Endothelial cell of umbilical vein (primary cell): ENCODE data around the gene FKBP14. TPM values are rescaled to one million over a fixed set of nuclear protein-coding genes. Genes with fewer than 3 reads are reported as not detected.

Experiments
- BruUV-seq: library from RNA; stranded (reverse); fragments of 400-500 nt; replicated peaks from 2 replicates; lab custom pipeline; 2021; lab: Mats Ljungman, UMichigan
- CTCF ChIA-PET: fragments of 300-600, 350-600 bp; sonication (Branson Sonifier 250); formaldehyde crosslinking; loops from one replicate; lab custom pipeline; 2021; ENCODE audit warnings: antibody characterized with exemption, inconsistent platforms; lab: Charles Lee
- POLR2A ChIA-PET: fragments of 300-600, 350-600 bp; sonication (Branson Sonifier 250); formaldehyde crosslinking; loops from one replicate; lab custom pipeline; 2021; ENCODE audit warnings: antibody characterized with exemption, inconsistent platforms; lab: Charles Lee
- DNase-seq: peaks from one replicate; pipeline ENCODE4 v3.0.0-alpha.2; 2011; ENCODE audit warnings: low read depth, low spot score
- FAIRE-seq: peaks from 2 replicates; lab custom pipeline; 2011; peaks lifted over from hg19 to GRCh38; lab: Jason Lieb, UNC
- H2AFZ ChIP-seq: 2 replicates; pipeline ENCODE4 v1.6.0; 2012; ENCODE audit warnings: low read depth, low read length, control low read depth, inconsistent platforms
- H3K27ac ChIP-seq: 2 replicates; pipeline ENCODE4 v1.5.1; 2011; ENCODE audit warnings: low read depth, mild to moderate bottlenecking, control low read depth, low read length, moderate library complexity; ENCODE audit not compliant: insufficient read depth
- H3K27me3 ChIP-seq, 2 experiments: 2 replicates each; pipeline versions ENCODE4 v1.6.0 to v1.6.1; 2011; ENCODE audit warnings: low read length in 2 of 2, mixed read lengths in 1 of 2; ENCODE audit not compliant: control insufficient read depth in 2 of 2, insufficient read depth in 2 of 2
- H3K36me3 ChIP-seq, 2 experiments: 2 replicates in 1 of 2; 3 replicates in 1 of 2; pipeline ENCODE4 v1.5.1; 2011; ENCODE audit warnings: low read length in 2 of 2, mild to moderate bottlenecking in 1 of 2, moderate library complexity in 1 of 2; ENCODE audit not compliant: control insufficient read depth in 2 of 2, insufficient read depth in 2 of 2; ENCODE audit errors: extremely low read depth in 1 of 2
- H3K4me1 ChIP-seq: 3 replicates; pipeline ENCODE4 v1.5.1; 2011; ENCODE audit warnings: mild to moderate bottlenecking, low read length; ENCODE audit not compliant: control insufficient read depth, insufficient read depth; ENCODE audit errors: extremely low read depth
- H3K4me2 ChIP-seq: 2 replicates; pipeline ENCODE4 v1.6.1; 2011; ENCODE audit warnings: low read length, control low read depth, mixed read lengths; ENCODE audit not compliant: insufficient read depth
- H3K4me3 ChIP-seq, 3 experiments: fragments of 200-600 bp in 1 of 3; sonication (generic), shearing (Covaris generic) in 1 of 3; replicated peaks in 1 of 3; 2 replicates each; pipeline ENCODE4 v1.5.1; 2011 to 2016; ENCODE audit warnings: control low read depth in 3 of 3, low read length in 3 of 3, mild to moderate bottlenecking in 2 of 3, inconsistent platforms in 1 of 3, low read depth in 1 of 3, moderate library complexity in 1 of 3; ENCODE audit not compliant: insufficient read depth in 1 of 3
- H3K79me2 ChIP-seq: 2 replicates; pipeline ENCODE4 v1.6.0; 2012; ENCODE audit warnings: low read length, inconsistent platforms; ENCODE audit not compliant: control insufficient read depth, insufficient read depth
- H3K9ac ChIP-seq: replicated peaks from 2 replicates; pipeline ENCODE3; 2011; ENCODE audit warnings: low read length, control low read depth; ENCODE audit not compliant: insufficient read depth; ENCODE audit errors: extremely low read depth
- H3K9me1 ChIP-seq: replicated peaks from 3 replicates; pipeline ENCODE4 v1.6.0; 2011; ENCODE audit warnings: mild to moderate bottlenecking, low read length; ENCODE audit not compliant: control insufficient read depth, insufficient read depth; ENCODE audit errors: extremely low read depth
- H3K9me3 ChIP-seq: replicated peaks from 2 replicates; pipeline ENCODE4 v1.5.1; 2012; ENCODE audit warnings: low read length, inconsistent platforms; ENCODE audit not compliant: control insufficient read depth, insufficient read depth
- H4K20me1 ChIP-seq: replicated peaks from 2 replicates; pipeline ENCODE3; 2011; ENCODE audit warnings: mild to moderate bottlenecking, low read length; ENCODE audit not compliant: control insufficient read depth, insufficient read depth; ENCODE audit errors: extremely low read depth
- CTCF ChIP-seq, 2 donors: IDR thresholded peaks; 1 replicate in 1 of 2; 2 replicates in 1 of 2; pipeline ENCODE4 v1.5.1; 2011; ENCODE audit warnings: low read length in 2 of 2, mild to moderate bottlenecking in 2 of 2, moderate library complexity in 2 of 2, control low read depth in 1 of 2, inconsistent platforms in 1 of 2, low read depth in 1 of 2; ENCODE audit not compliant: insufficient read depth in 1 of 2; ENCODE audit errors: extremely low read depth in 1 of 2
- EZH2 ChIP-seq: IDR thresholded peaks from 2 replicates; pipeline ENCODE4 v1.6.1; 2012; ENCODE audit warnings: borderline replicate concordance, low read depth, mild to moderate bottlenecking, moderate library complexity, low read length, inconsistent platforms; ENCODE audit not compliant: severe bottlenecking
- FOS ChIP-seq: IDR thresholded peaks from 2 replicates; pipeline ENCODE4 v1.6.1; 2011; ENCODE audit warnings: mild to moderate bottlenecking, low read length, moderate library complexity, borderline replicate concordance; ENCODE audit not compliant: insufficient read depth
- GATA2 ChIP-seq: IDR thresholded peaks from 2 replicates; pipeline ENCODE4 v1.7.0; 2011; ENCODE audit warnings: low read depth, mild to moderate bottlenecking, moderate library complexity, mixed read lengths, low read length; ENCODE audit not compliant: insufficient read length, insufficient read depth
- JUN ChIP-seq: IDR thresholded peaks from 2 replicates; pipeline ENCODE4 v1.6.1; 2011; ENCODE audit warnings: borderline replicate concordance, low read depth; ENCODE audit not compliant: insufficient read length, insufficient read depth
- MAX ChIP-seq: IDR thresholded peaks from 2 replicates; pipeline ENCODE4 v1.6.1; 2011; ENCODE audit not compliant: insufficient read depth, insufficient read length
- MYC ChIP-seq: IDR thresholded peaks from one replicate; pipeline ENCODE4 v1.6.1; 2011; ENCODE audit warnings: mild to moderate bottlenecking, low read depth, low read length
- POLR2A ChIP-seq: IDR thresholded peaks from 2 replicates; pipeline ENCODE4 v1.6.1; 2012; ENCODE audit warnings: low read depth, mild to moderate bottlenecking, control low read depth, low read length
- POLR2AphosphoS5 ChIP-seq: IDR thresholded peaks from 2 replicates; pipeline ENCODE4 v1.6.1; 2012; ENCODE audit warnings: low read depth, mild to moderate bottlenecking, control low read depth, low read length, moderate library complexity; ENCODE audit not compliant: insufficient read depth
- dilution Hi-C: fragments of 300-500 bp; cut with MboI; formaldehyde crosslinking; loops from one replicate; pipeline ENCODE4 v1.15.0; 2019; ENCODE audit warnings: low sequenced_read_pairs; ENCODE audit not compliant: extremely low pct_ligation_motif_present
- intact Hi-C: fragments of 100-400 bp; cut with micrococcal nuclease; formaldehyde crosslinking; loops from one replicate; pipeline ENCODE4 v1.10.0; 2022
- polyA plus RNA-seq, 4 experiments: library from polyadenylated mRNA; depleted of rRNA in 3 of 4; stranded (reverse) in 3 of 4; unstranded in 1 of 4; fragments of >200 nt; gene quantifications; 2 replicates each; pipeline versions ENCODE4 v1.2.1 to v1.2.3, GENCODE V29; 2011 to 2012; ENCODE audit warnings: missing spikeins in 1 of 4
- total RNA-seq: library from RNA; stranded (reverse); gene quantifications from 2 replicates; pipeline ENCODE4 v1.2.3, GENCODE V29; 2021

Gene FKBP14
- total and polyA plus RNA-seq, 2 donors (not counting 3 experiments of a cell fraction or from before 2014, with no cell fraction given), result 9.8 to 37.4 TPM

DNA sequence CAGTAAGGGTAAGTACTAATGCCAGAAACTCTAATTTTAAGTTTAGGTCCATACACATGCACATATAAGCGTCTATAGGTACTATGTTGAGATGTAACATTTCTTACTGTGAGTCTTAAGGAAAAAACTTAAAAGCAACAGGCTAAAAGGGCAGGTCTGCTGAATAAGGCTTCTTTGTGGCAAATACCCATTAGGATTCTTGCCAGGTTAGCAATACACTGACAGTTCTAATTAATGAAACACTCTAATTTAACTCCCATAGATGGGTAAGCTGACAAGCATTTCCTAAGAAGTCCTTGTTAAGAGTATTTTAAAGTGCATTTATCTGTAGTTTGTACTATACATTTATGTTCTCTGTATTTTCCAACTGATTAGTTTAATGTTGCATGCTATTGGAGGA is 50.9 kb downstream of the FKBP14 start:
- H3K27me3 ChIP-seq, result no peaks in the 10 kb centered on the region
- no peaks in the 10 kb centered on the region for H3K9me3 ChIP-seq
- peaks cover 0 to 2% of the 10 kb centered on the region in 2 experiments for H3K36me3 ChIP-seq
- no peak overlapping the region for H2AFZ ChIP-seq
- no peak overlapping the region for H3K4me3 ChIP-seq
- FAIRE-seq, result no peak
- peaks cover 16% of the 10 kb centered on the region for H4K20me1 ChIP-seq
- ChIA-PET CTCF (no interaction called here), POLR2A (no interaction called here)
- no peak for DNase-seq
- intact Hi-C loops, result no loop called here
- H3K27ac ChIP-seq, result no peak overlapping the region
- no peak overlapping the region for H3K9ac ChIP-seq
- dilution Hi-C loops, result no loop called here
- peaks cover 79% of the 10 kb centered on the region for H3K79me2 ChIP-seq
- BruUV-seq, result no TSS peak
- TF ChIP-seq POLR2AphosphoS5 (no peak), MYC (no peak), CTCF (IDR thresholded peaks at IDR 0.05; ENCODE audit: extremely low read depth in 1 of 2, insufficient read depth in 1 of 2, low read depth in 1 of 2, low read length in 2 of 2) (no peak), JUN (no peak)
- H3K9me1 ChIP-seq, result no peaks in the 10 kb centered on the region
- H3K4me2 ChIP-seq, result no peak overlapping the region
- H3K4me1 ChIP-seq, result peaks cover 2% of the 10 kb centered on the region

DNA sequence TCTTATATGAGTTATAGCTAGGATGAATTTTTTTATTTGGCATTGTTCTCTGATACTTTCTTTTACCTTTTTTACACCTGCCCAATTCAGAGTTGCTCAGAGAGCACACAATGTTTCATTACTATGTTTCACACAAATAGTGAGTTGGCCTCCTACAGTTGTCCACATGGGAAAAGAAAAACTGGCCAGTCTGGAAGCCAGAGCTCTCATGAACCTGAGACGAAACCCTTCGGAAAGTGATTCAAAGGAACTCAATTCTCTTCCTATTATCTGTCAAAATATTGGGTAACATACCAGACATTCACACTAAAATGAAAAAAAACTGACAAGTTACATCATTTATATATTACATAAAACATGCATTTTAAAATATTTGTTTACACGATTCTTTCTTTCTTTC is 52.2 kb downstream of the FKBP14 start:
- no peak for TF ChIP-seq POLR2AphosphoS5
- TF ChIP-seq MYC, result no peak
- TF ChIP-seq FOS, result no peak
- TF ChIP-seq CTCF (IDR thresholded peaks at IDR 0.05; ENCODE audit: extremely low read depth in 1 of 2, insufficient read depth in 1 of 2, low read depth in 1 of 2, low read length in 2 of 2), result no peak
- no peak for TF ChIP-seq POLR2A
- no peak for TF ChIP-seq EZH2
- TF ChIP-seq GATA2, result no peak
- TF ChIP-seq MAX, result no peak
- TF ChIP-seq JUN, result no peak
- Histone ChIP-seq H3K27ac (no peak overlapping the region), H3K27me3 (no peaks in the 10 kb centered on the region), H3K4me1 (peaks cover 6% of the 10 kb centered on the region), H3K9me1 (no peaks in the 10 kb centered on the region), H4K20me1 (peaks cover 11% of the 10 kb centered on the region), H3K9me3 (no peaks in the 10 kb centered on the region), H3K4me2 (no peak overlapping the region), H2AFZ (no peak overlapping the region), H3K79me2 (peaks cover 81% of the 10 kb centered on the region), H3K9ac (no peak overlapping the region), H3K4me3 (no peak overlapping the region), H3K36me3 (peaks cover 0 to 2% of the 10 kb centered on the region in 2 experiments)
- DNase-seq (no peak), FAIRE-seq (no peak)
- CTCF ChIA-PET, result interaction anchor here (1.2 kb wide), 1 partner anchor 46 kb away, joined by 3 read pairs; no protein-coding TSS in a partner anchor
- POLR2A ChIA-PET, result no interaction called here
- dilution Hi-C loops, result no loop called here
- intact Hi-C loops, result no loop called here
- no TSS peak for BruUV-seq
